Stimulated activated CD8-positive, alpha-beta memory T cell treated with anti-CD3 and anti-CD28 coated beads, Interleukin-15, amount 100 ng/mL, for 24 hours (primary cell): ENCODE data around the gene DMP1.

Source experiments
- DNase-seq: peaks from one replicate; pipeline ENCODE4 v3.0.0-alpha.2; 2020; ENCODE audit warnings: low read depth

The DMP1 gene, protein sequence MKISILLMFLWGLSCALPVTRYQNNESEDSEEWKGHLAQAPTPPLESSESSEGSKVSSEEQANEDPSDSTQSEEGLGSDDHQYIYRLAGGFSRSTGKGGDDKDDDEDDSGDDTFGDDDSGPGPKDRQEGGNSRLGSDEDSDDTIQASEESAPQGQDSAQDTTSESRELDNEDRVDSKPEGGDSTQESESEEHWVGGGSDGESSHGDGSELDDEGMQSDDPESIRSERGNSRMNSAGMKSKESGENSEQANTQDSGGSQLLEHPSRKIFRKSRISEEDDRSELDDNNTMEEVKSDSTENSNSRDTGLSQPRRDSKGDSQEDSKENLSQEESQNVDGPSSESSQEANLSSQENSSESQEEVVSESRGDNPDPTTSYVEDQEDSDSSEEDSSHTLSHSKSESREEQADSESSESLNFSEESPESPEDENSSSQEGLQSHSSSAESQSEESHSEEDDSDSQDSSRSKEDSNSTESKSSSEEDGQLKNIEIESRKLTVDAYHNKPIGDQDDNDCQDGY

GRCh38 chr4:87649980-87650379 is at the start of gene DMP1:
Gene DMP1, plus strand, starts transcription at chr4:87650280. Its CDS starts 6,213 bp downstream, at chr4:87656493.
- no peak for DNase-seq

DNA sequence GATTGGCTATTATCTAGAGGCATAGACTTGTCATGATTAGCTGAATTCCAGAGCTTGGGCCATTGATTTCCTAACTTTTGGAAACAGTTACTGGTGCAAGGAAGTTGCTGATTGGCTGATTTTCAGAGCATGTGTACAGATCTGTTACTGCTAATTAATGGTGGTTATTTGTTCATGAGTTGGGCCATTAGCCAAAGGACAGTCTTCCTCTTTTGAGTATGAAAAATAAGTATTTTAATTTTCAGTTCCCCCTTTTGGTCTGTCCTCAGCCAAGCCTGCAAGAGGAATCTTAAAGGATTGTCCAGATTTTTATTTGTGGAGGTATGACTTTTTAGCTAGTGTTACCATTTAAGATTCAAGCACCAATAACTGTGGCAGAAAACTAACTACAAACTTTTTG is 48.7 kb upstream of the DMP1 start:
- no peak for DNase-seq

DNA sequence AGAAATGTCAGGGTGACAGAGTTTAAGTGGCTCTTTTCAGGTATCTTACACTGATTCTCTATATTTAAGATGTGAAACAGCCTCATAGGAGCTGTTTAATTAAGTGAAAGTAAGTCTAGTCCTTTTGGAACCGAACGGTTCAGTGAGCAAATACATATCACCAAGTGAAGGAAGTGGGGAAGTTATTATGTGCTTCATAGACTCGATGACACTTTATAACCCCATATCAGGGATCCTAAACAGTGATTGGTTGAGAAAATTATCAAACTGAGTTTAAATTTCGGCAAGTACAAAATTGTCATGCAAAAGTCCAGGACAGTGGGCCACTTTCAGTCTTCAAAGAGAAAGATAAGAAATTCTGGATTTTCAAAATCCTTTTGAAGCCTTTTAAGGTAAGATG is 41.9 kb upstream of the DMP1 start, which contains the start of gene DSPP:
Gene DSPP, plus strand, starts transcription at position 301 of the 400 bp plus-strand sequence. CDS start 2,380 bp downstream, outside the sequence.
- no peak for DNase-seq

- DNase-seq = no peak
These were observed 35.7 kb upstream of the DMP1 start for GRCh38 chr4:87614292-87614890.

DNA sequence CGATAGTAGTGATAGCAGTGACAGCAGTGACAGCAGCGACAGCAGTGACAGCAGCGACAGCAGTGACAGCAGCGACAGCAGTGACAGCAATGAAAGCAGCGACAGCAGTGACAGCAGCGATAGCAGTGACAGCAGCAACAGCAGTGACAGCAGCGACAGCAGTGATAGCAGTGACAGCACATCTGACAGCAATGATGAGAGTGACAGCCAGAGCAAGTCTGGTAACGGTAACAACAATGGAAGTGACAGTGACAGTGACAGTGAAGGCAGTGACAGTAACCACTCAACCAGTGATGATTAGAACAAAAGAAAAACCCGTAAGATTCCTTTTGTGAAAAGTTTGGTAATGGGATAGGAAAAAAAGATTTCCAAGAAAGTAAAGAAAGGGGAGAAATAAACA is 33.8 kb upstream of the DMP1 start:
- DNase-seq = no peak

DNA sequence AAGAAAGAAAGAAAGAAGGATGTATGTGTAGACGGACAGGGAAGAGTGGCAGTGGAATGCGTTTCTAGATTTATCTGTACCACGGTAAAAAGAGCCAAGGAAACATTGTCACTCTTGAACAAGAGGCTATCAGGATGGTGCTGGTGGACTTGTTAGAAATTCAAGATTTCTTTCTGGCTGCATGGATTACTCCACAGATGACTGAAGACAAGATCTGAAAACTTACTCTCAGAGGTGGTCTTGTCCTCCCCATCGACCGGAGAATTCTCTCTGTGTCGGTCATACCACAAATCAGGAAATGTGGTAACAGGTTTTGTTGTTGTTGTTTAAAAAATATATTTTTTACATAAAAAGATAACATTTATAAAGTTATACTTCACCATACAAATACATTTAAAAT is 30.0 kb upstream of the DMP1 start:
- DNase-seq = no peak

- DNase-seq = no peak
These were observed 29.6 kb upstream of the DMP1 start for GRCh38 chr4:87620491-87620890.

GRCh38 chr4:87622303-87622702 is 27.8 kb upstream of the DMP1 start:
- DNase-seq = no peak

GRCh38 chr4:87624698-87625097 is 25.4 kb upstream of the DMP1 start:
- DNase-seq = no peak

- no peak for DNase-seq
These were observed 18.4 kb upstream of the DMP1 start for GRCh38 chr4:87631668-87632067.

- DNase-seq = no peak
These were observed 17.6 kb upstream of the DMP1 start for GRCh38 chr4:87632469-87632868.

GRCh38 chr4:87633243-87633642 is 16.8 kb upstream of the DMP1 start:
- DNase-seq = no peak

DNA sequence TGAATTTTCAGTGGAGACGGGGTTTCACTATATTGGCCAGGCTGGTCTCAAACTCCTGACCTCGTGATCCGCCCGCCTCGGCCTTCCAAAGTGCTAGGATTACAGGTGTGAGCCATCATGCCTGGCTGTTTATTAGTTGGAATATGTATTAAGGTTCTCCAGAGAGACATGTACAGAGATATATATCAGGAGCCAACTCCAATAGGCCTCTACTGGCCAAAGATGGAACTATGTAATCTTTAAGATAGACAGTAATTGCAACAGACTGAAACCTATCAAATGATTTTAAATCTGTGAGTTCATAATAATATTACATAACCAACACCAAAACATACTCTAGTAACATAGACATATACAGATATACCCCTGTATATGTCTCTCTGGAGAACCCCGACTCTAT is 5.8 kb upstream of the DMP1 start:
- DNase-seq = no peak

DNA sequence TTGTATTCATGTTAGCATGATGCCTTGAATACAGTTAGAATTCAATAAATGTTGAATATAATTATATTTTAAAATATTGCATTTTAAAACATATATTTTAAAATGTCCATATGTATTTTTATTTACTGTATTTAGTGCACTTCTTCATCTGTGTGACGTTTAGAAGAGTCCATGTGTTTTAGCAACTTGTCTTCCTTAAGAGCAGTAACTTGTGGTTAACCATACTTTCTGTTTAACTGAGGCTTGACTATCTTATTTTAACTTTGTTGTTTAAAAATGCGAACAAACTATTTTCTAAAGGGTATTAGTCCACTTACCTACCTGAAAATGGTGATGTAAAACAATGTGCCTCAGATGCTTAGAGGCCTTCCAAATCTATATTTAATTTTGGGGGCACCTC is 858 bp downstream of the DMP1 start:
- DNase-seq = no peak

DNA sequence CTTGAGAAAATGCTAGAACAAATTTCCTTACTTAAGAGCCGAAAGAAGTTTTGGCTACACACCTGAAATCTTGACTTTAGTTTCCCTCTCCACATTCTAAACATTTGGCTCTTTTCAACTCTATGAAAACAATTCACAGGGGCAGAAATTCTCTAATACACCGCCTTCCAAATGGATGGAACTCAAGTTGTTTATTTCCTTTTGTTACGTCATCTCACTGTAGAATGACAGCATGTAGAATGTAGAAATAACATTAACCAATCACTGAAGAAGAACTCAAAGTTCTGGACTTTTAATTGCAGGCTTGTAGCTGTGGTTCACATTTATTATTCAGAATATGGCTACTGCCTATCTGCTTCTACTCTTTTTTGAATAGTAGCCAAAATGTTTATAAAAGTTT is 1.9 kb downstream of the DMP1 start:
- no peak for DNase-seq

DNA sequence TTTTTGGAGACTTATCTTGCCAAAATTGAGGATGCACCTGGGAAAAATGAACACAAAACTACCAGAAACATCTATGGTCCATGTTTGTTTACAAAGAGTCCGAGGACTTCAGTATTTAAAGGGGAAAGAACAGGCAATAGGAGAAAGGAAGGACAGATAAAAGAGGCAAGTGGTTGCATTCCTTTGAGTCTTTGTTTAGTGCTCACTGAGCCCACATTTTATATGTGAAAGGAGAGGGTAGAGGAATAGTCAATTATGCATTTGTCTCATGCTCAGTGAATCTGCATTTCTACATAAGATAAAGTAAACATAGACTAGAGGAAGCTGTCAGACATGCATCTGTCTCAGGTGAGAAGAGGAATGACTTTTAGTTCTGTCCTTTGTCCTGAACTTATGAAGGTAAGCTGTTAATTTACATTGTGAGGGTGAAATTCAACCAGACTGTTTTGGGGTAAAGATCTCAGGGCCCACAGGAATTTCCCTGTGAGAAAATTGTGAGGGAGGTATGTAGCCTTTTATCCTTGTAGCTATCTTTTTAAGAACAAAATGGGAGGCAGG is 4.5 kb downstream of the DMP1 start:
- DNase-seq = no peak

- no peak for DNase-seq
These were observed 7.4 kb downstream of the DMP1 start for GRCh38 chr4:87657525-87657924.

DNA sequence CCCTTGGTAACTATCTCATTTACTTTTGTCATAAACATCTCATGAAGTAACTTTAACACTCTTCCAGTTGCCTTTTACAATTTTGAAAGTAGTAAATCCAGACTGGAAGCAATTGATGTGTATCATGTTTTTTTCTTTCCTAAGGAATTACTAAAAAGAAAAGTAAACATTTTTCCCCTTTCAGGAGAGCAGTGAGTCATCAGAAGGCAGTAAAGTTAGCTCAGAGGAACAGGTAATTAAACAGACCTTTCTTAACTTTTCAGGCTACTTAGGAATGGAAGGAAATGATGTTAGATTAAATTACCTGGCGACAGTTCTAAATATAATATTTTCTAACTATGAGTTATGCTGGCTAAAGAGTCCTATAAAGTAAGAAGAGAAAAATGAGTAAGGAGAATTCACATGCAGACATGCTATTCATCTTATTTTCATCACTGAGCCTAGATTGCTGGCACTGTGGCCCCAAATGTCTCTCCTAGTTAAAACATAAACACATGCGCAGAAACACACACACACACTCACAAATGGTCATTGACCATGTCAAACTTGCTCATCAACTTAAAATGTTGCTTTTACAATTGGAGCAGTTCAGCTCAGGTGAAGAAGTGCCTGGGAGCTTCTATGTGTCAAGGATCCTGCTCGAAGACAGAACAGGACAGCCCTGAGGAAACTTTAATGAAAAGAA is 9.3 kb downstream of the DMP1 start:
- no peak for DNase-seq

DNA sequence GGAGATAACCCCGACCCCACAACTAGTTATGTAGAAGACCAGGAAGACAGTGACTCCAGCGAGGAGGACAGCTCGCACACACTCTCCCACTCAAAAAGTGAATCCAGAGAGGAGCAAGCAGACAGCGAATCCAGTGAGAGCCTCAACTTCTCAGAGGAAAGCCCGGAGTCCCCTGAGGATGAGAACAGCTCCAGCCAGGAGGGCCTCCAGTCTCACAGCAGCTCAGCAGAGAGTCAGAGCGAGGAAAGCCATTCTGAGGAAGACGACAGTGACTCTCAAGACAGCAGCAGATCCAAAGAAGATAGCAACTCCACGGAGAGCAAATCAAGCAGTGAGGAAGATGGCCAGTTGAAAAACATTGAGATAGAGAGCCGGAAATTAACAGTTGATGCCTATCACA is 12.8 kb downstream of the DMP1 start:
- DNase-seq = no peak

DNA sequence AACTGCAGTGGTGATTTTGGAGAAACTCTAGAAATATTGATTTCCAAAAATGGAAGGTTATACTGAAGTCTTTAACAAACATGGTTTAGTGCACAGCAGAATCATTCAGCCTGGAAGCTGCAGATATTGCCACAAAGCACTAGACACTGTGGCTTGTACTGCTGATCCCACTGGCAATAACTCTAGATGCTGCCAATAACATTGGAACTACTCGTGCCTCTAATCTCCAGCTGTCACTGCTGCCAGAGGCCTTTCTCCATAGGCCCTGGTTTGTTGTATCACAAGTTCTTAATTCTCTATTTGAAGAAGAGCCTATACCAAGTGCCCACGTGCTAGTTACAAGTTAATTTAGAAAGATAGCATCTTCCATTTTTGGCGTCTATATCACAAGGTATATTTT is 19.3 kb downstream of the DMP1 start:
- DNase-seq = no peak

DNA sequence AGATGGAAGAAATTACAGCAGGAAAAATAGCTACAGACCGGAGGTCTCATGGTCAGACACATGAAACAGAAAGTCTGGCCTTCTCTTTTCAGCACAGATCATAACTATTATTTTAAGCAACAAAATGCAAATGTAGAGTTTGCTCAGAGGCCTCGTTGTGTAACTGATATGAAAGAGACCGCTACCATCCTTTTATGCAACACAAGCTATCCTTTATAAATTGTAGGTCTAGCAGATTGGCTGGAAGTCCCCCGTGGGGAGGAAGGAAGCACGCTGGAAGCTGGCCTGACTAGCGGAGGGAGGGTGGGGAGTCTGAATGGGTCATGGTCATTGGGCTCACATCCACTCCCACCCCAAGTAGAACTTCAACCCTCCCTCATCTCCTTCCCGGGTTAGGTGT is 27.7 kb downstream of the DMP1 start:
- no peak for DNase-seq

- DNase-seq = no peak
These were observed 29.5 kb downstream of the DMP1 start for GRCh38 chr4:87679449-87680169.
